ENCODE data around the gene PRRC2B. TPM values are rescaled to one million over a fixed set of nuclear protein-coding genes. Genes with fewer than 3 reads are reported as not detected.

Gene PRRC2B
- total RNA-seq, 1 experiment from 2014 or later: 200 TPM

- no peak for TF ChIP-seq SIN3A (IDR thresholded peaks at IDR 0.05; ENCODE audit: borderline replicate concordance, insufficient read depth, low read depth, low read length)
- no peak for TF ChIP-seq POLR2AphosphoS5 (IDR thresholded peaks at IDR 0.05; ENCODE audit: low read depth, low read length)
- no peak for TF ChIP-seq TCF7L2 (IDR thresholded peaks at IDR 0.05; ENCODE audit: low read depth, low read length)
- no peak for TF ChIP-seq REST (IDR thresholded peaks at IDR 0.05; ENCODE audit: insufficient read depth in 1 of 2, low read depth in 2 of 2, low read length in 1 of 2)
- no peak for TF ChIP-seq CTCF (IDR thresholded peaks at IDR 0.05)
- BruUV-seq (replicated peaks): TSS peak; percentile 23
- no peak for DNase-seq (ENCODE audit: low read depth, low spot score)
- H3K4me1 ChIP-seq (ENCODE audit: control insufficient read depth, insufficient read depth, low read length): peaks cover 50% of the 10 kb centered on the region
- intact Hi-C loops (cut with micrococcal nuclease; ENCODE audit: unreplicated experiment): no loop called here
- no peak for ATAC-seq
- H3K27me3 ChIP-seq (ENCODE audit: control insufficient read depth, insufficient read depth, low read length): no peaks in the 10 kb centered on the region
- no peak overlapping the region for H3K27ac ChIP-seq (ENCODE audit: low read length)
- ChIA-PET CTCF (interaction anchor here (0.6 kb wide), 1 partner anchor 231 kb away, joined by 3 read pairs; no protein-coding TSS in a partner anchor), POLR2A (interaction anchor here (0.7 kb wide), 1 partner anchor 59 kb away, joined by 9 read pairs; no protein-coding TSS in a partner anchor)
- H3K36me3 ChIP-seq (ENCODE audit: control insufficient read depth, insufficient read depth, low read length): no peaks in the 10 kb centered on the region
- no peaks in the 10 kb centered on the region for H3K9me3 ChIP-seq (ENCODE audit: control insufficient read depth, insufficient read depth, low read depth, low read length)
- in situ Hi-C loops (cut with HindIII; ENCODE audit: low pct_unique_long_range_greater_than_20kb, low sequenced_read_pairs): no loop called here
- H3K4me3 ChIP-seq (ENCODE audit: low read depth in 2 of 2, low read length in 2 of 2): no peak overlapping the region
Measured at GRCh38 chr9:131411719-131412681, 18.1 kb downstream of the PRRC2B start.

- TF ChIP-seq CTCF (IDR thresholded peaks at IDR 0.05): no peak
- TF ChIP-seq SIN3A (IDR thresholded peaks at IDR 0.05; ENCODE audit: borderline replicate concordance, insufficient read depth, low read depth, low read length): no peak
- no peak for TF ChIP-seq POLR2AphosphoS5 (IDR thresholded peaks at IDR 0.05; ENCODE audit: low read depth, low read length)
- no peak for TF ChIP-seq REST (IDR thresholded peaks at IDR 0.05; ENCODE audit: insufficient read depth in 1 of 2, low read depth in 2 of 2, low read length in 1 of 2)
- TF ChIP-seq TCF7L2 (IDR thresholded peaks at IDR 0.05; ENCODE audit: low read depth, low read length): no peak
- CTCF ChIA-PET: no interaction called here
Measured at GRCh38 chr9:131416509-131416908, 22.6 kb downstream of the PRRC2B start.

More at GRCh38 chr9:131416509-131416908, 22.6 kb downstream of the PRRC2B start:
- POLR2A ChIA-PET: no interaction called here
- H3K4me3 ChIP-seq (ENCODE audit: low read depth in 2 of 2, low read length in 2 of 2): no peak overlapping the region
- in situ Hi-C loops (cut with HindIII; ENCODE audit: low pct_unique_long_range_greater_than_20kb, low sequenced_read_pairs) (no loop called here), intact Hi-C loops (cut with micrococcal nuclease; ENCODE audit: unreplicated experiment) (no loop called here)
- DNase-seq (ENCODE audit: low read depth, low spot score) (no peak), ATAC-seq (no peak)
- H3K27ac ChIP-seq (ENCODE audit: low read length): no peak overlapping the region
- H3K27me3 ChIP-seq (ENCODE audit: control insufficient read depth, insufficient read depth, low read length): no peaks in the 10 kb centered on the region
- H3K36me3 ChIP-seq (ENCODE audit: control insufficient read depth, insufficient read depth, low read length): no peaks in the 10 kb centered on the region
- peaks cover 59% of the 10 kb centered on the region for H3K4me1 ChIP-seq (ENCODE audit: control insufficient read depth, insufficient read depth, low read length)
- BruUV-seq (replicated peaks): no TSS peak
- no peaks in the 10 kb centered on the region for H3K9me3 ChIP-seq (ENCODE audit: control insufficient read depth, insufficient read depth, low read depth, low read length)

Data from Panc1 (cell line).